Activated T-cell treated with anti-CD3 and anti-CD28 coated beads for 1 hour (primary cell): ENCODE results near the gene CSNK1G2.

Experiments
- DNase-seq: peaks from one replicate; pipeline ENCODE4 v3.0.0-alpha.2; 2020; ENCODE audit warnings: low read depth

CSNK1G2 gene

DNA sequence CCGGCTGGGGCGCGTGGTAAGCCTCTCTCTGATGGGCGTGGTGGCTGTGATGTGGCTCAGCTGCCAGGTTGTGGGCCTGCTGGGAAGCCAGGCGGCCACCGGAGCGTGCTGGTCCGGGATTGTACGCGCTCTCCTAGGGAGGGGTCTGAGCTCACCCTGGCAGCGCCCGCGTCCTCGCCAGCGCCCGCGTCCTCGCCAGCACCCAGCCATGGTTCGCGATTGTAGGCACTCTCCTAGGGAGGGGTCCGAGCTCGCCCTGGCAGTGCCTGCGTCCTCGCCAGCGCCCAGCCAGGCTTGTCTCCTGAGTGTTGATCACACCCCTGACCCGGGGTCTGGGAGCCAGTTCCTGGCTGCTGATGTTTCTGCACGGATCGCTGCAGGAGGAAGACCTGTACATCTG lies 22.0 kb upstream of the CSNK1G2 start:
- no peak for DNase-seq

GRCh38 chr19:1920644-1921043 lies 20.3 kb upstream of the CSNK1G2 start:
- DNase-seq = no peak

GRCh38 chr19:1921326-1921725 lies 19.6 kb upstream of the CSNK1G2 start:
- DNase-seq = no peak

- DNase-seq = no peak
These were observed 19.1 kb upstream of the CSNK1G2 start for GRCh38 chr19:1921825-1922224.

GRCh38 chr19:1922803-1923202 lies 18.2 kb upstream of the CSNK1G2 start:
- no peak for DNase-seq

DNA sequence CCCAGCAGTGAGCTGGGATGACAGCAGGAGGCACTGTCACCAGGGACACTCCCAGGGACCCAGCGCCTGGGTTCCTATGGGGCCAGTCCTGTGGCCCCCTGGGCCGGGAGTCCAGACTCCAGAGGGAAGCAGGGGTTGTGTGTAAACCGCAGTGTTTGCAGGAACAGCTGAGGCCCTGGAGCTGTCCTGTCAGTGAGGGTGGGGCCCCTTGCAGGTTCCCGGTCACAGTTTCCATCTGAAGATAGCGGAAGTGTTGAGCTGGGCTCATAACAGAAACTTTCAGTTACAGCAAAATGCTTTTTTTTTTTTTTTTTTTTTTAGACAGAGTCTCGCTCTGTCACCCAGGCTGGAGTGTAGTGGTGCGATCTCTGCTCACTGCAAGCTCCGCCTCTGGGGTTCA lies 17.7 kb upstream of the CSNK1G2 start:
- no peak for DNase-seq

DNA sequence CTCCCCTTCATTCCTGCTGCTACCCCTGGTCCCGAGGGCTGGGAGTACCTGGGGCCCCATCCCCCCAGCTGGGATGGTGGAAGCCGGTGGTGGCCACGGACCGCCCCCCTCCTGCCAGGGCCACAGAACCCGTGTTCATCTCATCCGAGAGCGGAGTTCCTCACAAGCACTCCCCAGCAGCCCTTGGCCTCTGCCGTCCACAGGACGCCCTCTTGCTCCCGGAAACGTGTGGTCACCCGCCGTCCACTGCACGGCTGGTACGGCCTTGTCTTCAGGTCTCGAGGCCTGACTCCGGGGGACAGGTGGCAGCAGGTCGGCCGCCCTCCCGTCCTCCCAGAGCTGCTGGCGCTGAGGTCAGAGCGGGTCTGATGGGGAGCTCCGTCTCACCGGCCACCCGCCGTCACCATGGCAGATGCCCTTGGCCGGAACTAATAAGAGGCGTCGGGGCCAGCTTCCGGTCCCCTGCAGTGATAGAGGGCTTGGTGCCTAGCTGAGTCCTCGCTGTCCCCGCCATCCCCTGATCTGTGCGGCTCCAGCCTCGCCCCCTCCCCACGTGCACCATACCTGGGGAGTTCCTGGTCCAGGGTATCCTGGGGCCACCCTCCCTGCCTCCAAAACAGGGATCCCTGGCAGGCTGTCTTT lies 16.5 kb upstream of the CSNK1G2 start:
- DNase-seq = no peak

GRCh38 chr19:1925544-1925943 lies 15.4 kb upstream of the CSNK1G2 start:
- no peak for DNase-seq

GRCh38 chr19:1929021-1929742 lies 11.8 kb upstream of the CSNK1G2 start:
- peak; percentile 75 for DNase-seq

DNA sequence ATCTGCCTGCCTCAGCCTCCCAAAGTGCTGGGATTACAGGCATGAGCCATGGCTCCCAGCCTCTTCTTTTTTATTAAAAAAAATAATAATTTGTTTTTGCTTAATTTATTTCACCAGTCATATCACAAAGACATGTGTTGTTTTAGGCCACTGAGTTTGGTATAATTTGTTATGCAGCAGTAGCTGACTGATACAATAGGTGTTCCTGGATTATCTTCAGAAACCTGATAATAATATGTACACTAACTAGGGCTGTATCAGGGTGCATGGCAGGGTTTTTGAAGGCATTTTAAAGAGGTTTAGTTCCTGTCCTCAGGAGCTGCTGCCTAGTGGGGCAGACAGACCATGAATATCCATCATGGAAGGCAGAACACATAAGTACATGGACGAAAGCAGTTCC lies 9.5 kb upstream of the CSNK1G2 start:
- no peak for DNase-seq

DNA sequence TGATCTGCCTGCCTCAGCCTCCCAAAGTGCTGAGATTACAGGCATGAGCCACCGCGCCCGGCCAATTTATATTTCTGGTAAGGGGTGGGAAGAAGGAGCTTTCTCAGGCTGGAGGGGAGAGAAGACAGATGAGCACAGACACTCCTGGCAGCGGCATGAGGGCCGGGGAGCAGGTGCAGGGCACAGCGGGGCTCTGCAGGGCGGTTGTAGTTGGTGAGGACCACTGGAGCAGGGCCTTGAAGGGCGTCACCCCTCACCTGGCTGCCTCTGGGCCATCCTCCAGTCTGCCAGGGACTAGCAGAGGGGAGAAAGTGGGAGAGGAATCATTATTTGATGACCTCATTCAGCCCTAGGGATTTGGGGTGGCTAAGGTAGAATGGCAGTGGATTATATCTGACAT lies 8.6 kb upstream of the CSNK1G2 start:
- DNase-seq = no peak

DNA sequence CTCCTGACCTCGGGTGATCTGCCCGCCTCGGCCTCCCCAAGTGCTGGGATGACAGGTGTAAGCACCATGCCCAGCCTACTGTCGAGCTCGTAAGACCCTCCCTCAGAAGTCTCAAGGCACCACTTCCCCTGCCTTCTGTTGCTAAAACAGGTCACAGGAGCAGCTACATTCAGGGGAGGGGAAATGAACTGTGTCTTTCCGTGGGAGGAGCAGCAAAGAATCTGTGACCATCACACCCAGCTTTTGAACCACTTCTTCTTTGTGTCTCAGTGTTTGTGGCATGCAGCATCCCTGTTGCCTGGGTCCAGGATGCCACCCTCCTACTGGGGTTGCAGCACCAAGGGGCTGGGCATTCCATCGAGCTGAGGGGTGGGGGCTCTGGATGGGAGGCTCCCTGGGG lies 7.7 kb upstream of the CSNK1G2 start:
- DNase-seq = no peak

GRCh38 chr19:1933942-1934341 lies 7.0 kb upstream of the CSNK1G2 start:
- no peak for DNase-seq

- no peak for DNase-seq
These were observed 5.3 kb upstream of the CSNK1G2 start for GRCh38 chr19:1935484-1936208.

DNA sequence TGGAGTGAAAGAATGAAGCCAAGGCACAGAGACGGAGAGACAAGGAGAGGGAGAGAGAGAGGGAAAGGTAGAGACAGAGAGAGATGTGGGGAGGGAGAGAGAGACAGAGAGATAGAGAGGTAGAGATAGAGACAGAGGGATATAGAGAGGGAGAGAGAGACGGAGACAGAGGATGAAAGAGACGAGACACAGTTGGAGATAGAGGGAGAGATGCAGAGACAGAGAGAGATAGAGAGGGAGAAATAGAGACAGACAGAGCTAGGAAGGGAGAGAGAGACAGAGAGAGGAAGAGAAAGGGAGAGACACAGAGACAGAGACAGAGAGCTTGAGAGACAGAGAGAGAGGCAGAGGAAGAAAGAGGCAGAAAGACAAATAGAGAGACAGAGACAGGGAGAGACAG lies 4.5 kb upstream of the CSNK1G2 start:
- no peak for DNase-seq

GRCh38 chr19:1936916-1937610 lies 3.9 kb upstream of the CSNK1G2 start:
- DNase-seq = no peak

- no peak for DNase-seq
These were observed 2.9 kb upstream of the CSNK1G2 start for GRCh38 chr19:1938071-1938470.

DNA sequence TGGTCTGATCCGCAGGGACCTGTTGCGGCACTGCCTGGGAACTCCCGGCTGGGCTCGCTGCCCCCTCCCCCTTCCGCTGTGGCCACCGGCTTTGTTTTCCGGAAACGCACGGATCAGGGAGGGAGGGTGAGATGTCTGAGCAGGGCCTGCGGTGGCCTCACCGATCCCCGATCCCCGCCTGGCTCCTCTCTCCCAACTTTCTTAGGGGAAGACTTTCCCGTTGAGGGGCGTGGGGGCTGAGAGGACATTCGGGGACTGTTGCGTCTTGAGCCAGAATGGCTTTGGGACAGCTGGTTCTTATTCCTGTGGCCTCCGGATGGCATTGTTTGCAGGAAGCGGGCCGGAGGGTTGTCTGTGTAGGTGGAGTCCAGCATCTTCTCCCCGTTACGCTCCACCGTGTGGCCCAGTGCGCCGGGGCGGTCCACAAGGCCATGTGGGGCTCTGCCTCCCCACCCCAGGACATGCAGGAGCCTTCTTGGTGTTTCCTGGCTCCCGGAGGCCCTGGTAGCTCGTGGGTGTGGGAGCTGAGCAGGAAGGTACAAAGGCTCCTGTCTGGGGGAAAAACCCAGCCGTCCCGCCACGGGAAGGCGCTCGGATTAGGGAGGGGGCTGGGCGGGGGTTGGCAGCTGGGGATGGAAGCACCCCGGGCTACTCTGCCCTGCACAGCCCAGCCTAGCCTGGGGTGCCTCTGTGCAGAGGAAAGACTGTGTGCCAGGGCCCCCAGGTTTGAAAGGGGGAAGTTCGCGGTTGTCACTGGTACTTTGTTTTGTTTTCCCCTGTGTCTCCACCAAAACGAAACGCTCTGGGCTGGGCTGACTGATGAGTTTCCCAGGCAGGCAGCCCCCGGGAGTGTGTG lies 1.3 kb downstream of the CSNK1G2 start:
- DNase-seq = peak; percentile 66

DNA sequence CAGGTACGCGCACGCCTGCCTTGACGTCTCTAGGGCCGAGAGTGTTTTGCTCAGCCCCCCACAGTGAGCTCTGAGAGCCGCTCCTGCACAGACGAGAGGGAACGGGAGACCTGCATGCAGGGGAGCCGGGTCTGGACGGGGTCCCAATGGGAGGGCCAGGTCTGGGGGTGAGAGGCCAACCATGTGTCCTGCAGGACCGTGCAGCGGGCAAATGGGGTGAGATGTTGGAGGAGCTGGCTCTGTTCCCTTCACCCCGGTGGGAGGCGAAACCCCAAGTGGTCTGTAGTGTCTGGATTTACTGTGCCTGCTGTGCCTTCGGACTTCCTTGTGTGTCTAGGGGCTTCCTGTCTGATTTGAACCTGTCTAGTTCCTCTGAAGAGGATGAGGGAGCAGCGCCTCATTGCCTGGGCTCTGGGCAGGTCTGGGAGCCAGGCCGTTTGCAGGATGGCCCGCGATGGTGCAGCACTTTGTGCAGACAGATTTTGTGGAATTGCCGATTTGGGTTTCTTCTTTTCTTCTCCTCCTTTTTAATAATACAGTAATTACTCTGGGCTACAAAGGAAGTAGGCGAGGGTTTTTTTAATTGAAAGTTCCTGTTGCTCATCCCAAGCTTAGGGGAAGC lies 2.1 kb downstream of the CSNK1G2 start:
- no peak for DNase-seq

DNA sequence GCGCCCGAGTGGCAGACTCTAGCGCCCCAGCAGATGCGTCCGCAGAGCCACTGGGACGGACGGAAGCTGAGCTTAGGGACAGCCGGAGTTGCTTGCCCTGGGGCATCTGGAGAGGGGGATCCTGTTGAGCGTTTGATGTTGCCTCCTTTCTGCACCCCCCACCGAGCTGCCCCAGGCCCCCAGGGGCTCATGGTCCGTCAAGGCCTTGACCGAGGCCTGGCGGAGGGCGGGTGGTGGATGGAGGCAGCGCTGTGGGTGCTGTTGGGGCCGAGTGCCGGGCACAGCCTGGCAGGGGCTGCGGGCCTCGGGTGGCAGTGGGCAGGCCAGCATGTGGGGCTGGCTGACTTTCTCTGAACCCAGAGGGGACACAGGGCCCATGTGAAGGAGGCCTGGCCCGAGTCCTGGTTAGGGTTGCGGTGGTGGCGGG lies 2.7 kb downstream of the CSNK1G2 start:
- DNase-seq = no peak
